CD8-positive, alpha-beta memory T cell (primary cell): ENCODE results near the gene NLRP8. TPM values are rescaled to one million over a fixed set of nuclear protein-coding genes. Genes with fewer than 3 reads are reported as not detected.

Experiments
- CTCF ChIA-PET: fragments of 350-600 bp; sonication (Branson Sonifier 250); formaldehyde crosslinking; loops from one replicate; lab custom pipeline; 2021; ENCODE audit warnings: antibody characterized with exemption; lab: Charles Lee
- POLR2A ChIA-PET: fragments of 350-600 bp; sonication (Branson Sonifier 250); formaldehyde crosslinking; loops from one replicate; lab custom pipeline; 2021; ENCODE audit warnings: antibody characterized with exemption; lab: Charles Lee
- DNase-seq, 5 donors: peaks; one replicate each; pipeline versions ENCODE4 v3.0.0 to v3.0.0-alpha.2; 2020 to 2022; ENCODE audit warnings: mixed read lengths in 1 of 5
- H3K27ac ChIP-seq: one replicate; pipeline ENCODE4 v1.7.0; 2013; ENCODE audit warnings: low read depth, mild to moderate bottlenecking, low read length, moderate library complexity
- H3K27me3 ChIP-seq: 2 replicates; pipeline ENCODE4 v1.7.0; 2013; ENCODE audit warnings: low read length, mild to moderate bottlenecking; ENCODE audit not compliant: insufficient read depth, poor library complexity, severe bottlenecking
- H3K36me3 ChIP-seq: 2 replicates; pipeline ENCODE4 v1.7.0; 2013; ENCODE audit warnings: mild to moderate bottlenecking, low read length, moderate library complexity; ENCODE audit not compliant: insufficient read depth
- H3K4me1 ChIP-seq: 2 replicates; pipeline ENCODE4 v1.7.0; 2013; ENCODE audit warnings: mild to moderate bottlenecking, low read length, moderate library complexity; ENCODE audit not compliant: insufficient read depth
- H3K4me3 ChIP-seq: 2 replicates; pipeline ENCODE4 v1.7.0; 2013; ENCODE audit warnings: mild to moderate bottlenecking, low read length
- H3K9me3 ChIP-seq: 2 replicates; pipeline ENCODE4 v1.7.0; 2013; ENCODE audit warnings: mild to moderate bottlenecking, low read length
- H3K27ac Mint-ChIP-seq, 8 donors: one replicate each; pipeline ENCODE4 v1.8.0; 2020 to 2021; ENCODE audit warnings: mixed read lengths in 8 of 8, mild to moderate bottlenecking in 6 of 8, inconsistent platforms in 3 of 8, moderate library complexity in 3 of 8
- H3K27me3 Mint-ChIP-seq, 2 donors: one replicate each; pipeline ENCODE4 v1.8.0; 2020 to 2021; ENCODE audit warnings: mixed read lengths in 2 of 2, mild to moderate bottlenecking in 1 of 2, moderate library complexity in 1 of 2
- H3K36me3 Mint-ChIP-seq, 3 donors: one replicate each; pipeline ENCODE4 v1.8.0; 2020 to 2021; ENCODE audit warnings: mixed read lengths in 3 of 3, inconsistent platforms in 1 of 3, mild to moderate bottlenecking in 1 of 3
- H3K4me1 Mint-ChIP-seq, 3 donors: one replicate each; pipeline ENCODE4 v1.8.0; 2020 to 2021; ENCODE audit warnings: mixed read lengths in 3 of 3, inconsistent platforms in 1 of 3, mild to moderate bottlenecking in 1 of 3
- H3K4me3 Mint-ChIP-seq, 7 donors: one replicate each; pipeline ENCODE4 v1.8.0; 2020 to 2021; ENCODE audit warnings: mixed read lengths in 7 of 7, mild to moderate bottlenecking in 6 of 7, moderate library complexity in 4 of 7, inconsistent platforms in 2 of 7
- H3K9me3 Mint-ChIP-seq, 5 donors: one replicate each; pipeline ENCODE4 v1.8.0; 2020 to 2022; ENCODE audit warnings: mixed read lengths in 5 of 5, mild to moderate bottlenecking in 3 of 5, moderate library complexity in 2 of 5, inconsistent platforms in 1 of 5
- polyA plus RNA-seq: library from polyadenylated mRNA; unstranded; fragments of 300-500 nt; fragmentation: Illumina TruSeq; gene quantifications from one replicate; pipeline ENCODE4 v1.2.3, GENCODE V29; 2021
- total RNA-seq, 2 experiments: library from RNA; stranded (reverse); gene quantifications; one replicate each; pipeline ENCODE4 v1.2.3, GENCODE V29; 2021

The NLRP8 gene
- total and polyA plus RNA-seq, 3 experiments from 2014 or later = not detected

- no peak overlapping the region for H3K27ac ChIP-seq
- no peaks in the 10 kb centered on the region for H3K36me3 ChIP-seq
- H3K9me3 ChIP-seq = no peaks in the 10 kb centered on the region
- Mint-ChIP-seq H3K9me3 (peaks cover 0 to 9% (median 3%) of the 10 kb centered on the region in 5 donors), H3K4me3 (no peak overlapping the region), H3K36me3 (no peaks in the 10 kb centered on the region), H3K27me3 (peaks cover 0 to 10% of the 10 kb centered on the region in 2 donors), H3K27ac (no peak overlapping the region), H3K4me1 (no peaks in the 10 kb centered on the region)
- H3K4me1 ChIP-seq = no peaks in the 10 kb centered on the region
- H3K4me3 ChIP-seq = no peak overlapping the region
- DNase-seq = no peak
- ChIA-PET POLR2A (no interaction called here), CTCF (no interaction called here)
- no peaks in the 10 kb centered on the region for H3K27me3 ChIP-seq
Measured at GRCh38 chr19:56026769-56027168, 79.1 kb downstream of the NLRP8 start.

Other genes starting within 250 kb of the NLRP8 start
- gene NLRP9, start 209.4 kb upstream of the NLRP8 start, total RNA-seq = not detected
- not detected for gene NLRP9, start 209.4 kb upstream of the NLRP8 start, polyA plus RNA-seq
- gene RFPL4A, start 188.7 kb upstream of the NLRP8 start, total RNA-seq = not detected
- gene RFPL4A, start 188.7 kb upstream of the NLRP8 start, polyA plus RNA-seq = not detected
- gene RFPL4AL1, start 178.7 kb upstream of the NLRP8 start, total RNA-seq = not detected
- not detected for gene RFPL4AL1, start 178.7 kb upstream of the NLRP8 start, polyA plus RNA-seq
- under 1 TPM; 0.07 to 0.11 TPM for gene NLRP11, start 115.8 kb upstream of the NLRP8 start, total RNA-seq
- gene NLRP11, start 115.8 kb upstream of the NLRP8 start, polyA plus RNA-seq = not detected
- not detected for gene NLRP4, start 111.3 kb upstream of the NLRP8 start, total RNA-seq
- gene NLRP4, start 111.3 kb upstream of the NLRP8 start, polyA plus RNA-seq = not detected
- gene NLRP13, start 15.5 kb upstream of the NLRP8 start, total RNA-seq = not detected
- not detected for gene NLRP13, start 15.5 kb upstream of the NLRP8 start, polyA plus RNA-seq
- not detected for gene NLRP5, start 38.9 kb downstream of the NLRP8 start, total RNA-seq
- not detected for gene NLRP5, start 38.9 kb downstream of the NLRP8 start, polyA plus RNA-seq
- 10 to 100 TPM; 34.7 to 38.7 TPM for gene ZNF787, start 173.5 kb downstream of the NLRP8 start, total RNA-seq
- gene ZNF787, start 173.5 kb downstream of the NLRP8 start, polyA plus RNA-seq = 2.8 TPM
- 10 to 100 TPM; 24.9 to 26.7 TPM for gene ZNF444, start 193.5 kb downstream of the NLRP8 start, total RNA-seq
- gene ZNF444, start 193.5 kb downstream of the NLRP8 start, polyA plus RNA-seq = 19.7 TPM
- gene GALP, start 228.2 kb downstream of the NLRP8 start, total RNA-seq = not detected
- gene GALP, start 228.2 kb downstream of the NLRP8 start, polyA plus RNA-seq = not detected
- gene ZSCAN5B, start 250.0 kb downstream of the NLRP8 start, total RNA-seq = not detected
- not detected for gene ZSCAN5B, start 250.0 kb downstream of the NLRP8 start, polyA plus RNA-seq